ENCODE data around the gene KAT2A. TPM values are rescaled to one million over a fixed set of nuclear protein-coding genes. Genes with fewer than 3 reads are reported as not detected.

KAT2A gene
- total RNA-seq, 1 experiment from 2014 or later = 12.9 TPM

DNA sequence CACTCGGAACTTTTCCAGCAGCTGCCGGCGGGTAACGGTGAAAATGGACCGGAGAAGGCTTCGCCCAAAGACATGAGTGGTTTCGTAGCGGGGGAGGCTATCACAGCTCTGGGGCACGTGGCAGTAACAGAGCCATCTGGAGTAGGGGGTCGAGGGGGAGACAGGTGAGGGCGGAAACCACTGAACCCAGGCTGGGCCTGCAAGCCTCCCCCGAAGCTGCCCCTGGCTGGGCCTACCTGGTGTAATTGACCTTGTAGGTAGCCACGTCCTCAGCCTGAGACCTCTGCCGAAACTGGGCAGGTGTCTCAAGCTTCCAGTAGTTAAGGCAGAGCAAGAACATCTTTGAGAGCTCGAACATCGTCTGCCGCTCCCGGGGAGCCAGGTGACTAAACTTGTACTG, 1.9 kb downstream of the KAT2A start:
- in situ Hi-C loops (cut with HindIII; ENCODE audit: low pct_unique_long_range_greater_than_20kb, low sequenced_read_pairs) = no loop called here

GRCh38 chr17:42118545-42118944, 2.6 kb downstream of the KAT2A start:
- in situ Hi-C loops (cut with HindIII; ENCODE audit: low pct_unique_long_range_greater_than_20kb, low sequenced_read_pairs) = no loop called here
- peak; percentile 62 for DNase-seq (ENCODE audit: low read depth, low spot score)

More for the DNA sequence above, 1.9 kb downstream of the KAT2A start:
- no peak for DNase-seq (ENCODE audit: low read depth, low spot score)

DNA sequence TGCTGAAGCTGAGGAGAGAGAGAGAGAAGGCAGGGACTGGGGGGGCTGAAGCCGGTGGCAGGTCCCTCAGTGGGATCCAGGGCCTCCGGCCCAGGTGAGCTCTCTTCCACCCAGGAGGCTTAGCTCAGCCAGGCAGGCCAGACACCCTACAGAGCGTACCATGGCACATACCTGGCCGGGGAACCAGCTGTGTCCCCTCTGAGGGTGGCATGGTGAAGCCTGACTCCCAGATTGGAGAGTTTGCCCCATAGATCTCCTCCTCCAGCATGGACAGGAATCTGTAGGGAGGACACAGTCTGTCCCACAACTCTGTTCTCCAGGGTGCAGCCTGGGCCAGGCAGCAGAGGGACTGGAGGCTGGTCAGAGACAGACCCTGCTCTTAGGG, 3.0 kb downstream of the KAT2A start:
- DNase-seq (ENCODE audit: low read depth, low spot score) = no peak
- in situ Hi-C loops (cut with HindIII; ENCODE audit: low pct_unique_long_range_greater_than_20kb, low sequenced_read_pairs) = no loop called here

- in situ Hi-C loops (cut with HindIII; ENCODE audit: low pct_unique_long_range_greater_than_20kb, low sequenced_read_pairs) = no loop called here
- no peak for DNase-seq (ENCODE audit: low read depth, low spot score)
Measured at GRCh38 chr17:42117397-42118125, 3.6 kb downstream of the KAT2A start.

DNA sequence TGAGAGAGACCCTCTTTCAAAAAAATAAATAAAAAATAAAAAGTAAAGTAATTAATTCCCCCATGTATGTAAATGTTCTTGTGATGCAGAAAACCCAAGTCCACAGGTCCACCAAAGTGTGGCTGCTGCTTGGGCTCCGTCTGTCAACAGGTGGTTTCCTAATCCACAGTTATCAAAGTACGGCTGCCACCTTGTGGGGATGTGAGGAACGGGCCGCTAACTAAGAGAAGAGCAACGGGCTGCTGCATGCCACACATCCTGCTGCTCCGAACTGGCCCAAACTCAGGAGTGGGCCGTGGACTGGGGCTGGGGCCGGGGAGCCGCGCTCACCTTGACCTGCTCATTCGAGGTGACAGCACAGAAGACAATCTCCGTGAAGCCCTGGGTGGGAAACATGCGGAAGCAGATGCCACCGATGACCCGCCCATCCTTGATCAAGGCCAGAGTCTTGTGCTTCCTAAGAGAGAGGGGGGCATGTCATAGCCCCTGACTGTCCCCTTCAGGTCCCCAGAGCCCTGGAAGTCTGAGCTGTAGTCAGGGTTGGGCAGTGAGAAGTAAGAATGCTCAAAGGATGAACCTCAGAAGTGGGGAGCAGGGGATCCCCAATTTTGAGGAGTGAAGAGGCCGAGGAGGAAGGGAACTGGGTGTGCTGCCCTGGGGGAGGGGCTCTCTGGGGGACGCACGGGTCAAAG, 4.3 kb downstream of the KAT2A start:
- in situ Hi-C loops (cut with HindIII; ENCODE audit: low pct_unique_long_range_greater_than_20kb, low sequenced_read_pairs) = no loop called here
- DNase-seq (ENCODE audit: low read depth, low spot score) = peak; percentile 88

GRCh38 chr17:42114118-42114517, 7.0 kb downstream of the KAT2A start:
- in situ Hi-C loops (cut with HindIII; ENCODE audit: low pct_unique_long_range_greater_than_20kb, low sequenced_read_pairs) = no loop called here
- DNase-seq (ENCODE audit: low read depth, low spot score) = no peak

- no peak for DNase-seq (ENCODE audit: low read depth, low spot score)
Measured at GRCh38 chr17:42113293-42114069, 7.7 kb downstream of the KAT2A start.

GRCh38 chr17:42112552-42113176, 8.5 kb downstream of the KAT2A start, which contains the start of gene DHX58:
DHX58 (minus strand) TSS chr17:42112714; CDS start chr17:42111892, 822 bp downstream.
- in situ Hi-C loops (cut with HindIII; ENCODE audit: low pct_unique_long_range_greater_than_20kb, low sequenced_read_pairs) = no loop called here
- DNase-seq (ENCODE audit: low read depth, low spot score) = peak; percentile 83

More at GRCh38 chr17:42113293-42114069, 7.7 kb downstream of the KAT2A start:
- in situ Hi-C loops (cut with HindIII; ENCODE audit: low pct_unique_long_range_greater_than_20kb, low sequenced_read_pairs) = no loop called here

- DNase-seq (ENCODE audit: low read depth, low spot score) = peak; percentile 31
- in situ Hi-C loops (cut with HindIII; ENCODE audit: low pct_unique_long_range_greater_than_20kb, low sequenced_read_pairs) = no loop called here
Measured at GRCh38 chr17:42111871-42112551, 9.2 kb downstream of the KAT2A start.

- in situ Hi-C loops (cut with HindIII; ENCODE audit: low pct_unique_long_range_greater_than_20kb, low sequenced_read_pairs) = no loop called here
- DNase-seq (ENCODE audit: low read depth, low spot score) = no peak
Measured at GRCh38 chr17:42111265-42111636, 9.9 kb downstream of the KAT2A start.

- DNase-seq (ENCODE audit: low read depth, low spot score) = no peak
- in situ Hi-C loops (cut with HindIII; ENCODE audit: low pct_unique_long_range_greater_than_20kb, low sequenced_read_pairs) = no loop called here
Measured at GRCh38 chr17:42110301-42111264, 10.6 kb downstream of the KAT2A start.

DNA sequence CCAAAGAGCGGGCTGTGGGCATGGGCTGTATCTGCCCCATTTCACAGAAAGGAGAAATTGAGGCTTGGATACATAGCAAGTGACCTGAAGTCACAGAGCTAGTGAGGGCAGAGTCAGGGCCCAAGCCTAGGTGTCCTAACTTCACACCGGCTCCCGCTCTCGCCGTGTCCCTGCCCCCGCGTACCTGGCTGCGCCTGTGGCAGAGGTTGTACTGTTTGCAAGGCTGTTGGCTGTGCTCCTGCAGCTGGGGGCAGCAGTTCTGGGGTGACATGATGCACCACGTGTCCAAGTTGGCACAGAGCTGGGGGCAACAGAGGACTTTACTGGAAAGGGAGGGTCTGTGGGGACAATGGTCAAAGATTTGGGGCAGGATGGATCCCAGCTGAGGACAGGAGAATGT, 12.1 kb downstream of the KAT2A start:
- in situ Hi-C loops (cut with HindIII; ENCODE audit: low pct_unique_long_range_greater_than_20kb, low sequenced_read_pairs) = no loop called here
- DNase-seq (ENCODE audit: low read depth, low spot score) = no peak

GRCh38 chr17:42107597-42108576, 13.3 kb downstream of the KAT2A start:
- in situ Hi-C loops (cut with HindIII; ENCODE audit: low pct_unique_long_range_greater_than_20kb, low sequenced_read_pairs) = no loop called here

GRCh38 chr17:42107124-42107523, 14.0 kb downstream of the KAT2A start:
- DNase-seq (ENCODE audit: low read depth, low spot score) = no peak
- in situ Hi-C loops (cut with HindIII; ENCODE audit: low pct_unique_long_range_greater_than_20kb, low sequenced_read_pairs) = no loop called here

More at GRCh38 chr17:42107597-42108576, 13.3 kb downstream of the KAT2A start:
- DNase-seq (ENCODE audit: low read depth, low spot score) = peak; percentile 85

DNA sequence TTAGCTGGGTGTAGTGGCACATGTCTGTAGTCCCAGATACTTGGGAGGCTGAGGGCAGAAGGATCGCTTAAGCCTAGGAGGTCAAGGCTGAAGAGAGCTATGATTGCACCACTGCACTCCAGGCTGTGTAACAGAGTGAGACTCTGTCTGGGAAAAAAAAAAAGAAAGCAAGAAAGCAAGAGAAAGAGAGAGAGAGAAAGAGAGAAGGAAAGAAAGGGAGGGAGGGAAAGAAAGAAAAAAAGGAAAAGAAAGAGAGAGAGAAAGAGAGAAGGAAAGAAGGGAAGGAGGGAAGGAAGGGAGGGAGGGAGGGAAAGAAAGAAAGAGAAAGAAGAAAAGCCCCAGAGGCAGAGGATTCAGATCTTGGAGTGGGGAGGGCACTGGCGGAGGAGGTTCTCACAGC, 15.2 kb downstream of the KAT2A start:
- in situ Hi-C loops (cut with HindIII; ENCODE audit: low pct_unique_long_range_greater_than_20kb, low sequenced_read_pairs) = no loop called here
- no peak for DNase-seq (ENCODE audit: low read depth, low spot score)

Measured in SK-MEL-5 (cell line).